ENCODE results near the gene ST6GALNAC1.

The ST6GALNAC1 gene

GRCh38 chr17:76579281-76579680 is 64.3 kb downstream of the ST6GALNAC1 start:
- H3K4me1 ChIP-seq (ENCODE audit: control insufficient read depth, insufficient read depth, low read length), result peaks cover 17% of the 10 kb centered on the region
- H3K36me3 ChIP-seq (ENCODE audit: control insufficient read depth, insufficient read depth, low read length), result no peaks in the 10 kb centered on the region
- no peaks in the 10 kb centered on the region for H3K27me3 ChIP-seq (ENCODE audit: control insufficient read depth, insufficient read depth, low read length)
- no peak overlapping the region for H3K4me3 ChIP-seq (ENCODE audit: low read length)
- H3K9me3 ChIP-seq (ENCODE audit: control insufficient read depth, low read length), result no peaks in the 10 kb centered on the region
- H3K9ac ChIP-seq (ENCODE audit: low read length), result no peak overlapping the region

- H3K9ac ChIP-seq (ENCODE audit: low read length), result no peak overlapping the region
- H3K27me3 ChIP-seq (ENCODE audit: control insufficient read depth, insufficient read depth, low read length), result no peaks in the 10 kb centered on the region
- H3K4me1 ChIP-seq (ENCODE audit: control insufficient read depth, insufficient read depth, low read length), result peaks cover 17% of the 10 kb centered on the region
- H3K36me3 ChIP-seq (ENCODE audit: control insufficient read depth, insufficient read depth, low read length), result no peaks in the 10 kb centered on the region
- H3K4me3 ChIP-seq (ENCODE audit: low read length), result no peak overlapping the region
- no peaks in the 10 kb centered on the region for H3K9me3 ChIP-seq (ENCODE audit: control insufficient read depth, low read length)
Observed at GRCh38 chr17:76578376-76578775, 65.2 kb downstream of the ST6GALNAC1 start.

GRCh38 chr17:76577876-76578275 is 65.7 kb downstream of the ST6GALNAC1 start:
- no peaks in the 10 kb centered on the region for H3K36me3 ChIP-seq (ENCODE audit: control insufficient read depth, insufficient read depth, low read length)

GRCh38 chr17:76576189-76576588 is 67.4 kb downstream of the ST6GALNAC1 start:
- Histone ChIP-seq H3K9me3 (ENCODE audit: control insufficient read depth, low read length) (no peaks in the 10 kb centered on the region), H3K4me3 (ENCODE audit: low read length) (no peak overlapping the region), H3K36me3 (ENCODE audit: control insufficient read depth, insufficient read depth, low read length) (no peaks in the 10 kb centered on the region), H3K4me1 (ENCODE audit: control insufficient read depth, insufficient read depth, low read length) (peaks cover 17% of the 10 kb centered on the region), H3K9ac (ENCODE audit: low read length) (no peak overlapping the region), H3K27me3 (ENCODE audit: control insufficient read depth, insufficient read depth, low read length) (no peaks in the 10 kb centered on the region)

More at GRCh38 chr17:76577876-76578275, 65.7 kb downstream of the ST6GALNAC1 start:
- no peak overlapping the region for H3K9ac ChIP-seq (ENCODE audit: low read length)
- no peak overlapping the region for H3K4me3 ChIP-seq (ENCODE audit: low read length)
- H3K4me1 ChIP-seq (ENCODE audit: control insufficient read depth, insufficient read depth, low read length), result peaks cover 17% of the 10 kb centered on the region
- H3K9me3 ChIP-seq (ENCODE audit: control insufficient read depth, low read length), result no peaks in the 10 kb centered on the region
- no peaks in the 10 kb centered on the region for H3K27me3 ChIP-seq (ENCODE audit: control insufficient read depth, insufficient read depth, low read length)

GRCh38 chr17:76575570-76575969 is 68.0 kb downstream of the ST6GALNAC1 start:
- peaks cover 4% of the 10 kb centered on the region for H3K36me3 ChIP-seq (ENCODE audit: control insufficient read depth, insufficient read depth, low read length)
- H3K9me3 ChIP-seq (ENCODE audit: control insufficient read depth, low read length), result no peaks in the 10 kb centered on the region
- H3K4me1 ChIP-seq (ENCODE audit: control insufficient read depth, insufficient read depth, low read length), result peaks cover 17% of the 10 kb centered on the region
- no peaks in the 10 kb centered on the region for H3K27me3 ChIP-seq (ENCODE audit: control insufficient read depth, insufficient read depth, low read length)
- no peak overlapping the region for H3K9ac ChIP-seq (ENCODE audit: low read length)
- no peak overlapping the region for H3K4me3 ChIP-seq (ENCODE audit: low read length)

Measured in mucosa of stomach (tissue), 1 donor.